GM18861 (cell line): ENCODE data around the gene RBM44.
"Not testable (repeated sequence)": the region's sequence is repeated elsewhere in the genome, so short reads cannot be mapped to it uniquely, and the experiment has no call there.

Experiments used
- ATAC-seq: cut with Tn5 transposase; IDR thresholded peaks from one replicate; pipeline ENCODE4 v1.9.1; 2021; ENCODE audit not compliant: unreplicated experiment

Gene RBM44

GRCh38 chr2:237857791-237858190 lies 59.2 kb downstream of the RBM44 start:
- ATAC-seq: no peak

GRCh38 chr2:237858294-237859081 lies 59.9 kb downstream of the RBM44 start:
- no peak for ATAC-seq

- ATAC-seq: no peak
These were observed 60.5 kb downstream of the RBM44 start for GRCh38 chr2:237859082-237859433.

GRCh38 chr2:237859533-237860272 lies 61.1 kb downstream of the RBM44 start, which contains the start of gene RAMP1:
RAMP1 (plus strand) TSS chr2:237859623; CDS start chr2:237859676, 53 bp downstream.
- no peak for ATAC-seq

GRCh38 chr2:237860273-237860935 lies 61.8 kb downstream of the RBM44 start:
- no peak for ATAC-seq

GRCh38 chr2:237861875-237862527 lies 63.4 kb downstream of the RBM44 start:
- ATAC-seq: no peak

- no peak for ATAC-seq
These were observed 63.9 kb downstream of the RBM44 start for GRCh38 chr2:237862528-237862895.

GRCh38 chr2:237863102-237863511 lies 64.5 kb downstream of the RBM44 start:
- ATAC-seq: no peak

- ATAC-seq: no peak
These were observed 65.3 kb downstream of the RBM44 start for GRCh38 chr2:237863689-237864443.

- ATAC-seq: no peak
These were observed 65.9 kb downstream of the RBM44 start for GRCh38 chr2:237864444-237864931.

- no peak for ATAC-seq
These were observed 66.5 kb downstream of the RBM44 start for GRCh38 chr2:237864940-237865622.

- no peak for ATAC-seq
These were observed 67.1 kb downstream of the RBM44 start for GRCh38 chr2:237865623-237866041.

GRCh38 chr2:237866101-237866621 lies 67.6 kb downstream of the RBM44 start:
- ATAC-seq: no peak

- no peak for ATAC-seq
These were observed 68.9 kb downstream of the RBM44 start for GRCh38 chr2:237867465-237867864.

- ATAC-seq: not testable (repeated sequence)
These were observed 69.5 kb downstream of the RBM44 start for GRCh38 chr2:237868074-237868473.

- ATAC-seq: no peak
These were observed 70.2 kb downstream of the RBM44 start for GRCh38 chr2:237868631-237869342.

- no peak for ATAC-seq
These were observed 70.9 kb downstream of the RBM44 start for GRCh38 chr2:237869343-237870102.

- no peak for ATAC-seq
These were observed 71.5 kb downstream of the RBM44 start for GRCh38 chr2:237870126-237870525.
